Ishikawa (cell line): ENCODE measurements around the gene PIMREG.

Experiments
- CEBPB ChIP-seq: IDR thresholded peaks from 2 replicates; pipeline ENCODE4 v1.6.1; 2012
- CREB1 ChIP-seq: IDR thresholded peaks from 2 replicates; pipeline ENCODE4 v1.6.1; 2012; ENCODE audit warnings: low read depth
- EGR1 ChIP-seq: IDR thresholded peaks from 2 replicates; pipeline ENCODE4 v1.6.1; 2012
- EP300 ChIP-seq: IDR thresholded peaks from 2 replicates; pipeline ENCODE4 v1.6.1; 2012; ENCODE audit warnings: borderline replicate concordance
- FOXM1 ChIP-seq: IDR thresholded peaks from 2 replicates; pipeline ENCODE4 v1.6.1; 2012; ENCODE audit warnings: low read depth, borderline replicate concordance
- NFIC ChIP-seq: IDR thresholded peaks from 2 replicates; pipeline ENCODE4 v1.6.1; 2012
- RAD21 ChIP-seq: IDR thresholded peaks from 2 replicates; pipeline ENCODE4 v1.6.1; 2012; ENCODE audit warnings: low read depth
- TAF1 ChIP-seq: IDR thresholded peaks from 2 replicates; pipeline ENCODE4 v1.6.1; 2012; ENCODE audit warnings: low read depth, mild to moderate bottlenecking
- TCF12 ChIP-seq: IDR thresholded peaks from 2 replicates; pipeline ENCODE4 v1.6.1; 2012; ENCODE audit warnings: low read depth
- TEAD4 ChIP-seq: IDR thresholded peaks from 2 replicates; pipeline ENCODE4 v1.6.1; 2012
- YY1 ChIP-seq: IDR thresholded peaks from 2 replicates; pipeline ENCODE4 v1.6.1; 2012; ENCODE audit warnings: low read depth
- ZBTB7A ChIP-seq: IDR thresholded peaks from 2 replicates; pipeline ENCODE4 v1.6.1; 2012; ENCODE audit warnings: low read depth
- TF ChIP-seq, protein P1 (sequence below): IDR thresholded peaks from 2 replicates; pipeline ENCODE4 v1.6.1; 2012
- TF ChIP-seq, protein P2 (sequence below): IDR thresholded peaks from 2 replicates; pipeline ENCODE4 v1.6.1; 2012; ENCODE audit warnings: low read depth, mild to moderate bottlenecking
- TF ChIP-seq, protein P3 (sequence below): IDR thresholded peaks from 2 replicates; pipeline ENCODE4 v1.6.1; 2012

PIMREG gene

DNA sequence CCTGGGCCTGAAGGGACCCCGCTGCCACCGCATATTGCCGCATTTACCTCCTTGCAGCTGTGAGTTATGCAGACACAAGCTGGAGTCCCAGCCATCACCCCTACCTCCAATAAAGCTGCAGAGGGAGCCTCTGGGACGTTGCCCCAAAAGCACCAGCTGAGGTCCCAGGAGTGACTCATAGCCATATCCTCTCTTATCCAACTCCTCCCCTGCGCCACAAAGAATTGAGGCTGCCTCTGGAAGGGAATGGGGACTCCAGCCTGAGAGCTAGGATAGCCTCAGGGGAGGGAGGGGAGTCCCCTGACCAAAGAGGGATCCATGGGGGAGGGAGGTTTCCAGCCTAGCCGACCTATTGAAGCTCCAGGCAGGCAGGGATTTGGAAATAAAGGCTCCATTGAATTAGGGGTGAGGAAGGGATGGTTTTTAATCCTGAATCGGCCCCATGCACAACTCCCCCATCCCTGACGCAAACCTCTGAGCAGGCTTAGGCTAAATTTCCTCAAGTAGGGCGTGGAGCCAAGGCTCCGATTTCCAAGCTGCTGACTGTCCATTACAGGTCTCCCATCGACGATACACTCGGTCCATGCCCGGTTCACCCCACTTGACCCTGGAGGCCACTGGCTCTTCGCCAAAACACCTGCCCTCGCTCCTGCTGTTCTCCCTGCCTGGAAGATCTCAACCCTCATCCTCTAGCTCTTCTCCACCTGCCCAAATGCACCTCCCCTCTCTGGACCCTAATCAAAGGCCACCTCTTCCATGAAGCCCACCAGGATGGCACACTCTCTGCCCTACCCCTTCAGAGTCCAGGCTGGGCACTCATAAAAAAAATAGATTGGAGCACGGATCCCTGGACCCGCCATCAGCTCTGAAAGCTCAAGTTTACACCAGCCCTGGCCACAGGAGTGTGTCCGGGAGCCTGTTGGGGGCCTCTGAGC, 27.5 kb downstream of the PIMREG start:
- TF ChIP-seq, protein P1, sequence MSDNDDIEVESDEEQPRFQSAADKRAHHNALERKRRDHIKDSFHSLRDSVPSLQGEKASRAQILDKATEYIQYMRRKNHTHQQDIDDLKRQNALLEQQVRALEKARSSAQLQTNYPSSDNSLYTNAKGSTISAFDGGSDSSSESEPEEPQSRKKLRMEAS: no peak
- TF ChIP-seq FOXM1: no peak

DNA sequence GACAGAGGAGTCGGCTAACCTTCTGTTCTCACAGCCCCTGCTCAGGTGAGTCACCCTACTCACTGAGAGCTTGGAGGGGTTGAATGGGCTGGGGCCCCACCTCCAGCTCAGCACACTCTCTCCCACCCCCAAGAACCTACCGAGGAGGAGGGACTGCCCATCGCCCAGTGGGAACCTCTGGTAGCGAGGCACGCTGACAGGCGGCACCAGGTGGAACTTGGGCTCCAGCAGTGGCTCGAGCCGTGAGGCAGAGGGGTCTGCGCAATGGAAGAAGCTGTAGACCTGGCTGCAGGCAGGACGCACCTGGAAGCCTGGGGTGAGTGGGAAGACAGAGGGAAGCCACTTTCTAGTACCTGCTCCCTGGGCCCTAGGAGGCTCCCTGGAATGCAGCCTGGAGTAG, 28.3 kb downstream of the PIMREG start:
- TF ChIP-seq FOXM1 (no peak), TCF12 (no peak), TEAD4 (no peak), EGR1 (no peak), ZBTB7A (no peak), YY1 (no peak), CREB1 (no peak), EP300 (no peak), RAD21 (no peak), TAF1 (no peak), CEBPB (no peak), NFIC (no peak)
- TF ChIP-seq, protein P1: no peak
- TF ChIP-seq, protein P2, sequence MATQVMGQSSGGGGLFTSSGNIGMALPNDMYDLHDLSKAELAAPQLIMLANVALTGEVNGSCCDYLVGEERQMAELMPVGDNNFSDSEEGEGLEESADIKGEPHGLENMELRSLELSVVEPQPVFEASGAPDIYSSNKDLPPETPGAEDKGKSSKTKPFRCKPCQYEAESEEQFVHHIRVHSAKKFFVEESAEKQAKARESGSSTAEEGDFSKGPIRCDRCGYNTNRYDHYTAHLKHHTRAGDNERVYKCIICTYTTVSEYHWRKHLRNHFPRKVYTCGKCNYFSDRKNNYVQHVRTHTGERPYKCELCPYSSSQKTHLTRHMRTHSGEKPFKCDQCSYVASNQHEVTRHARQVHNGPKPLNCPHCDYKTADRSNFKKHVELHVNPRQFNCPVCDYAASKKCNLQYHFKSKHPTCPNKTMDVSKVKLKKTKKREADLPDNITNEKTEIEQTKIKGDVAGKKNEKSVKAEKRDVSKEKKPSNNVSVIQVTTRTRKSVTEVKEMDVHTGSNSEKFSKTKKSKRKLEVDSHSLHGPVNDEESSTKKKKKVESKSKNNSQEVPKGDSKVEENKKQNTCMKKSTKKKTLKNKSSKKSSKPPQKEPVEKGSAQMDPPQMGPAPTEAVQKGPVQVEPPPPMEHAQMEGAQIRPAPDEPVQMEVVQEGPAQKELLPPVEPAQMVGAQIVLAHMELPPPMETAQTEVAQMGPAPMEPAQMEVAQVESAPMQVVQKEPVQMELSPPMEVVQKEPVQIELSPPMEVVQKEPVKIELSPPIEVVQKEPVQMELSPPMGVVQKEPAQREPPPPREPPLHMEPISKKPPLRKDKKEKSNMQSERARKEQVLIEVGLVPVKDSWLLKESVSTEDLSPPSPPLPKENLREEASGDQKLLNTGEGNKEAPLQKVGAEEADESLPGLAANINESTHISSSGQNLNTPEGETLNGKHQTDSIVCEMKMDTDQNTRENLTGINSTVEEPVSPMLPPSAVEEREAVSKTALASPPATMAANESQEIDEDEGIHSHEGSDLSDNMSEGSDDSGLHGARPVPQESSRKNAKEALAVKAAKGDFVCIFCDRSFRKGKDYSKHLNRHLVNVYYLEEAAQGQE: no peak
- TF ChIP-seq, protein P3, sequence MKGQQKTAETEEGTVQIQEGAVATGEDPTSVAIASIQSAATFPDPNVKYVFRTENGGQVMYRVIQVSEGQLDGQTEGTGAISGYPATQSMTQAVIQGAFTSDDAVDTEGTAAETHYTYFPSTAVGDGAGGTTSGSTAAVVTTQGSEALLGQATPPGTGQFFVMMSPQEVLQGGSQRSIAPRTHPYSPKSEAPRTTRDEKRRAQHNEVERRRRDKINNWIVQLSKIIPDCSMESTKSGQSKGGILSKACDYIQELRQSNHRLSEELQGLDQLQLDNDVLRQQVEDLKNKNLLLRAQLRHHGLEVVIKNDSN: no peak

GRCh38 chr17:6473128-6473767, 29.0 kb downstream of the PIMREG start:
- TF ChIP-seq NFIC: no peak
- TF ChIP-seq CREB1: no peak
- TF ChIP-seq, protein P3: no peak
- peak; percentile 87 for TF ChIP-seq RAD21
- TF ChIP-seq CEBPB: no peak

- TF ChIP-seq YY1 (no peak), EGR1 (no peak), TAF1 (no peak), FOXM1 (no peak), CEBPB (no peak), RAD21 (no peak), TCF12 (no peak), CREB1 (no peak), ZBTB7A (no peak), NFIC (no peak), TEAD4 (no peak)
- TF ChIP-seq, protein P3: no peak
- TF ChIP-seq, protein P1: no peak
Measured at GRCh38 chr17:6474376-6474775, 30.1 kb downstream of the PIMREG start.

DNA sequence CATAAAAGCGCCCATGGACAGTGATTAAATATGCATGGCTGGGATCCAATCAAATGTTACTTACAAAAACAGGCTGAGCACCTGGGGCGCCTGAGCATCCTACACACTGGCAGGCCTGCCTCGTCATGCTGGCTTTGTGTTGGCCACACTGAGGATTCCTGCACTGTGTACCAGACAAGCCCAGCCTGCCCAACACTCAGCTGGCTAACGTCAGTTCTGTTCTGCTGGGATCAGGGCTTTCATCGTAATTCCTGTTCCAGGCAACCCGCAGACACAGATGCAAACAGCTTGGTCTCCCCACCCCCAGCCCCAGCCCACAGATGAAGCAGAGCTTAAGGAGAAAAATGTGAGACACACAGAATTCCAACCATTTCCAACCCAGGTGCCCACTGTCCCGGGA, 30.7 kb downstream of the PIMREG start:
- no peak for TF ChIP-seq CEBPB
- no peak for TF ChIP-seq EGR1
- TF ChIP-seq NFIC: no peak
- TF ChIP-seq, protein P2: no peak
- TF ChIP-seq EP300: no peak
- no peak for TF ChIP-seq TCF12
- TF ChIP-seq, protein P1: no peak
- TF ChIP-seq RAD21: no peak
- no peak for TF ChIP-seq TAF1
- no peak for TF ChIP-seq CREB1
- no peak for TF ChIP-seq TEAD4
- TF ChIP-seq ZBTB7A: no peak
- no peak for TF ChIP-seq FOXM1
- TF ChIP-seq YY1: no peak
- TF ChIP-seq, protein P3: no peak
